ENCODE results near the gene ASIC2. TPM values are rescaled to one million over a fixed set of nuclear protein-coding genes. Genes with fewer than 3 reads are reported as not detected.

ASIC2 gene
- total RNA-seq, 2 donors from 2014 or later = 3.0 to 3.3 TPM

DNA sequence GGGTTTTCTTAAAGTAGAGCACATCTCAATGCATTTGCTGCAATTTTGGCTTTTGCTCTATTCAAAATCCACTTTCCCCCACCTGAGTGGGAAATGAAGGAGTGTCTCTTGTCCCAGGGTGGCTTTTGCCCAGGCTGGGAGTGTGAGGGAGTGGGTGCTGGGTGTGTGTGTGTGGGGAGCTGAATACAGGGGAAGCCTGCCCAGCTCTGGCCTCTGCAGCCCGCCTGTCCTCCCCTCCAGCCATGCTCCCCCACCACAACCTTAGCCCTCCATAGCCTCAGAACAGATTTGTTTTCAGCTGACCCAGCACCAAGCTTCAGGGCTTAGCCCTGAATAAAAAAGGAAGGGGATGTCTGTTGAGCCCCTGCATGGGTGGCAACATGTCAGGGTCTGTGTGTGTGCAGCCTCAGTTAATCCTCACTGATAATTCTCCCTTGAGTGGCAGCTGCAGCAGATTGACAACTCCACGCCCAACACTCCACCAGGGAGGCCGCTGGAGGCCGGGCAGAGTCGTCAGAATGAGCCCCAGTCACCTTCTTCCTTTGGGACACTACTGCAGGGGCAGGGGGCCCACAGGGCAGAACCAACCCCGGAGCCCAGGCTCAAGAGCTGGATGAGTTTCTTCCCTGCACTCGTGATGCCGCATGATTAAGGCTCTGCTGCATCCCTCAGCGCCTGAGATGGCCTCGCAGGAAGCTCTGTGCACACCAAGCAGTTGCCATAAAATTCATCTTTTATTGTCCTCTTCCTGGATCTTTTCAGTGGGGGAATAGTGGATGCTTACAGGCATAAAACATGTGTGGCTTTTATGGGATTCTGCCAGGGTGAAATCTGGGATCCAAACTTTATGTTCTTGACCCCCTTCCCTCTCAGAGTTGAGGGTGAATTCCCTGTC, 246.5 kb downstream of the ASIC2 start:
- DNase-seq = peak; percentile 42
- H3K4me1 Mint-ChIP-seq = no peaks in the 10 kb centered on the region
- H3K4me3 Mint-ChIP-seq = no peak overlapping the region
- WGBS, 2 experiments (ENCODE audit: insufficient coverage in 1 of 2, insufficient read length in 1 of 2) = 77 to 86% methylated on average over 5 to 10 of the region's 10 CpGs
- Histone ChIP-seq H3K4me1 (ENCODE audit: control insufficient read depth, insufficient read depth, low read length) (no peaks in the 10 kb centered on the region), H3K27me3 (ENCODE audit: control insufficient read depth, insufficient read depth, low read length, poor library complexity, severe bottlenecking) (peaks cover 7% of the 10 kb centered on the region), H3K36me3 (ENCODE audit: control insufficient read depth, insufficient read depth, low read length) (no peaks in the 10 kb centered on the region), H3K9ac (ENCODE audit: extremely low read depth, low read length, poor library complexity, severe bottlenecking) (no peak overlapping the region), H3K4me3 (ENCODE audit: low read length) (no peak overlapping the region), H3K9me3 (ENCODE audit: control insufficient read depth, low read length) (no peaks in the 10 kb centered on the region), H3K27ac (ENCODE audit: low read depth, low read length) (no peak overlapping the region)
- no peak overlapping the region for H3K27ac Mint-ChIP-seq
- TF ChIP-seq, protein P1, sequence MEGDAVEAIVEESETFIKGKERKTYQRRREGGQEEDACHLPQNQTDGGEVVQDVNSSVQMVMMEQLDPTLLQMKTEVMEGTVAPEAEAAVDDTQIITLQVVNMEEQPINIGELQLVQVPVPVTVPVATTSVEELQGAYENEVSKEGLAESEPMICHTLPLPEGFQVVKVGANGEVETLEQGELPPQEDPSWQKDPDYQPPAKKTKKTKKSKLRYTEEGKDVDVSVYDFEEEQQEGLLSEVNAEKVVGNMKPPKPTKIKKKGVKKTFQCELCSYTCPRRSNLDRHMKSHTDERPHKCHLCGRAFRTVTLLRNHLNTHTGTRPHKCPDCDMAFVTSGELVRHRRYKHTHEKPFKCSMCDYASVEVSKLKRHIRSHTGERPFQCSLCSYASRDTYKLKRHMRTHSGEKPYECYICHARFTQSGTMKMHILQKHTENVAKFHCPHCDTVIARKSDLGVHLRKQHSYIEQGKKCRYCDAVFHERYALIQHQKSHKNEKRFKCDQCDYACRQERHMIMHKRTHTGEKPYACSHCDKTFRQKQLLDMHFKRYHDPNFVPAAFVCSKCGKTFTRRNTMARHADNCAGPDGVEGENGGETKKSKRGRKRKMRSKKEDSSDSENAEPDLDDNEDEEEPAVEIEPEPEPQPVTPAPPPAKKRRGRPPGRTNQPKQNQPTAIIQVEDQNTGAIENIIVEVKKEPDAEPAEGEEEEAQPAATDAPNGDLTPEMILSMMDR (conservative IDR thresholded peaks at IDR 0.05) = no peak
- H3K27me3 Mint-ChIP-seq (ENCODE audit: insufficient read depth) = peaks cover 26% of the 10 kb centered on the region
- no peaks in the 10 kb centered on the region for H3K9me3 Mint-ChIP-seq
- no peaks in the 10 kb centered on the region for H3K36me3 Mint-ChIP-seq (ENCODE audit: low read depth)

DNA sequence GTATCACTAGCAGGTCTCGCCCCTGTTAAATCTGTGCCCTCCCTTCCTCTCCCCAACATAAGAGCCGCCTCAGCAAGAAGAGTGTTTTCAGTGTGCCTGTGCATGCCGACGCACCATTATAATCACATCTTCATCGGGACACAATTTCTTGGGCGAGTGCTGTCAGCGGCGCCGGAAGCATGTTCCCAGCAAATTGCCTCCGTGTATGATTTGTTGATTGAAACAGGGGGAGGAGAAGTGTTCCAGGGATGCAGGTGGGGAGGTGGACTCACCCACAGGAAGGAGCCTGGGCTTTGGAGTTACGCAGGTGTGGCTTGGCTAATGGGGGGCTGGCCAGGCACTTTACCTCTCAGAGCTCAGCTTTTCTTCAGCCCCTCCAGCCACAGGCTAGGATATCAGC, 247.9 kb downstream of the ASIC2 start:
- H3K36me3 Mint-ChIP-seq (ENCODE audit: low read depth) = no peaks in the 10 kb centered on the region
- H3K4me1 ChIP-seq (ENCODE audit: control insufficient read depth, insufficient read depth, low read length) = no peaks in the 10 kb centered on the region
- DNase-seq = peak; percentile 30
- no peak overlapping the region for H3K27ac Mint-ChIP-seq
- H3K9ac ChIP-seq (ENCODE audit: extremely low read depth, low read length, poor library complexity, severe bottlenecking) = no peak overlapping the region
- H3K4me3 Mint-ChIP-seq = no peak overlapping the region
- TF ChIP-seq, protein P1 (conservative IDR thresholded peaks at IDR 0.05) = no peak
- H3K36me3 ChIP-seq (ENCODE audit: control insufficient read depth, insufficient read depth, low read length) = no peaks in the 10 kb centered on the region
- no peaks in the 10 kb centered on the region for H3K9me3 ChIP-seq (ENCODE audit: control insufficient read depth, low read length)
- no peak overlapping the region for H3K4me3 ChIP-seq (ENCODE audit: low read length)
- H3K27ac ChIP-seq (ENCODE audit: low read depth, low read length) = no peak overlapping the region
- no peaks in the 10 kb centered on the region for H3K4me1 Mint-ChIP-seq
- H3K9me3 Mint-ChIP-seq = no peaks in the 10 kb centered on the region
- 90 to 95% methylated on average over 9 to 11 of the region's 11 CpGs for WGBS, 2 experiments (ENCODE audit: insufficient coverage in 1 of 2, insufficient read length in 1 of 2)
- peaks cover 22% of the 10 kb centered on the region for H3K27me3 Mint-ChIP-seq (ENCODE audit: insufficient read depth)
- H3K27me3 ChIP-seq (ENCODE audit: control insufficient read depth, insufficient read depth, low read length, poor library complexity, severe bottlenecking) = no peaks in the 10 kb centered on the region

DNA sequence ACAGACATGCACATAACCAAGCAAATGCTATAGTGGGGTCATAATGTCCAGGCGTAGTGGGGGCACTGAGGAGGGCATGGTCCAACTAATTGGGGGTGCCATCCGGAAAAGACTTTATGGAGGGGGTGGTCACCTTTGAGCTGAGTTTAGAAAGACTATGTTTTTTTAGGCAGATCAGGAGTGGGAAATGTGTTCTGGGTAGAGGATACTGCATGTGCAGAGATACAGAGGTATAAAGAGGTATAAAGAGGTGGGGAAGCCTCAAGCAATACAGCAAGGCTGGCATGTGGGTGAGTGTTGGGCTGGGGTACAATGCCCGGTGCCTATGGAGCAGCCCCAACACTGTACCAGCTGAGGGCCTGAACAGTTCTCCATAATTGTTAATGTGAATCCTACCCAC, 248.3 kb downstream of the ASIC2 start:
- peaks cover 26% of the 10 kb centered on the region for H3K27me3 Mint-ChIP-seq (ENCODE audit: insufficient read depth)
- Histone ChIP-seq H3K9ac (ENCODE audit: extremely low read depth, low read length, poor library complexity, severe bottlenecking) (no peak overlapping the region), H3K27ac (ENCODE audit: low read depth, low read length) (no peak overlapping the region), H3K4me3 (ENCODE audit: low read length) (no peak overlapping the region), H3K9me3 (ENCODE audit: control insufficient read depth, low read length) (no peaks in the 10 kb centered on the region), H3K27me3 (ENCODE audit: control insufficient read depth, insufficient read depth, low read length, poor library complexity, severe bottlenecking) (peaks cover 4% of the 10 kb centered on the region), H3K4me1 (ENCODE audit: control insufficient read depth, insufficient read depth, low read length) (no peaks in the 10 kb centered on the region), H3K36me3 (ENCODE audit: control insufficient read depth, insufficient read depth, low read length) (no peaks in the 10 kb centered on the region)
- TF ChIP-seq, protein P1 (conservative IDR thresholded peaks at IDR 0.05) = no peak
- H3K9me3 Mint-ChIP-seq = no peaks in the 10 kb centered on the region
- no peaks in the 10 kb centered on the region for H3K36me3 Mint-ChIP-seq (ENCODE audit: low read depth)
- DNase-seq = peak; percentile 7
- no peak overlapping the region for H3K4me3 Mint-ChIP-seq
- H3K27ac Mint-ChIP-seq = no peak overlapping the region
- WGBS, 2 experiments (ENCODE audit: insufficient coverage in 1 of 2, insufficient read length in 1 of 2) = 86 to 94% methylated on average over 2 to 3 of the region's 3 CpGs
- H3K4me1 Mint-ChIP-seq = no peaks in the 10 kb centered on the region

All from endodermal cell (in vitro differentiated cells).